PC-3 (cell line): Measurements from ENCODE around the gene CD9.

Experiments
- CTCF ChIP-seq: fragments of 300-600 bp; sonication (generic); conservative IDR thresholded peaks from 2 replicates; pipeline ENCODE4 v1.5.1; 2017; ENCODE audit warnings: antibody characterized with exemption, low read depth, mild to moderate bottlenecking, low read length
- EZH2 ChIP-seq: fragments of 300-600 bp; sonication (generic); IDR thresholded peaks from one replicate; pipeline ENCODE4 v1.6.1; 2017; ENCODE audit warnings: antibody characterized with exemption, mild to moderate bottlenecking, low read length; ENCODE audit not compliant: unreplicated experiment
- EZH2phosphoT487 ChIP-seq: fragments of 300-600 bp; sonication (generic); IDR thresholded peaks from 2 replicates; pipeline ENCODE4 v1.6.1; 2018; ENCODE audit warnings: mild to moderate bottlenecking, antibody characterized with exemption, low read length, borderline replicate concordance

GRCh38 chr12:6211421-6211869 lies 11.2 kb downstream of the CD9 start:
- TF ChIP-seq CTCF (no peak), EZH2phosphoT487 (no peak), EZH2 (no peak)
